Activated T-cell treated with anti-CD3 and anti-CD28 coated beads, Interleukin-2, amount 50 U/mL, for 48 hours (primary cell): ENCODE results near the gene LRRC26.
"Not testable (repeated sequence)": the region's sequence is repeated elsewhere in the genome, so short reads cannot be mapped to it uniquely, and the experiment has no call there.

Experiments used
- DNase-seq, 2 experiments: peaks; one replicate each; pipeline ENCODE4 v3.0.0-alpha.2; 2020

The LRRC26 gene

DNA sequence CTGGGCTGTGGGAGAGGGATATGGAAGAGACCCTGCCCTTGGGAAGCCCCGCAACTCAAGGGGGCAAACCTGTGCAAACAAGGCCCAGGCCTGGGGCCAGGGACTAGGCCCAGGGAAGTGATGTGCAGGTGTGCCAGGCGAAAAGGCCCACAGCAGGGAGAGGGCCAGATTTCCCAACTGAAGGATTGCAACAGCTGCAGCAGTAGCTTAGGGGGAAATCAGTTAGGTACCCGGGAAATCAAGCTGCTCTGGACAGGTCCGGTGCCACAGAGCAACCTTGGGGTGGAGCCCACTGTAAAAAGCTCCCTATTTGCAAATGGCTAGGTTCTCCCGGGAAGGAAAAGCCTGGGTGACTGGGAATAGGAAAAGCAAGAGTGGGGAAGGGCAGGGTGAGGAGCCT is 20.5 kb downstream of the LRRC26 start:
- DNase-seq, result no peak

- no peak for DNase-seq
Observed at GRCh38 chr9:137148661-137149060, 21.2 kb downstream of the LRRC26 start.

GRCh38 chr9:137148242-137148641 is 21.6 kb downstream of the LRRC26 start:
- no peak for DNase-seq

- DNase-seq, result no peak
Observed at GRCh38 chr9:137147793-137148160, 22.1 kb downstream of the LRRC26 start.

GRCh38 chr9:137147091-137147792 is 22.6 kb downstream of the LRRC26 start:
- no peak for DNase-seq

- no peak for DNase-seq
Observed at GRCh38 chr9:137146527-137146918, 23.3 kb downstream of the LRRC26 start.

- no peak for DNase-seq
Observed at GRCh38 chr9:137145731-137146526, 23.9 kb downstream of the LRRC26 start.

DNA sequence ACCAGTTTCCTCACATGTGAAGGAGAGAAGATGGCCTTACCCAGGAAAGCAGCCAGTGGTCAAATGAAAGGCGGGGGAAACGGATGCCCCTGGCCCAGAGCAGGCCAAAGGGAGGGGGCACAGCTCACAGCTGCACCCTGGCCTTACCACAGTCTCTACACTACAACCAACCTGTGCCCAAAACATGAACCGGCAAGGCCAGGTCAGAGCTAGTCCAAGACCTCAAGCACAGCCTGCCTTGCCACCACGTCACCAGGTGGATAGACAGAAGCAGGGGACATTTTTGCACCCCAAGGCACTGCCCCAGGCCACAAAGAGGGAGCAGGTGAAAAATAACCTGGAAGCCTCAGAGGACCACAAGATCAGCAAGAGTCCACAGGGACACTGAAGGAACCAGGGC is 26.4 kb downstream of the LRRC26 start:
- DNase-seq, result no peak

DNA sequence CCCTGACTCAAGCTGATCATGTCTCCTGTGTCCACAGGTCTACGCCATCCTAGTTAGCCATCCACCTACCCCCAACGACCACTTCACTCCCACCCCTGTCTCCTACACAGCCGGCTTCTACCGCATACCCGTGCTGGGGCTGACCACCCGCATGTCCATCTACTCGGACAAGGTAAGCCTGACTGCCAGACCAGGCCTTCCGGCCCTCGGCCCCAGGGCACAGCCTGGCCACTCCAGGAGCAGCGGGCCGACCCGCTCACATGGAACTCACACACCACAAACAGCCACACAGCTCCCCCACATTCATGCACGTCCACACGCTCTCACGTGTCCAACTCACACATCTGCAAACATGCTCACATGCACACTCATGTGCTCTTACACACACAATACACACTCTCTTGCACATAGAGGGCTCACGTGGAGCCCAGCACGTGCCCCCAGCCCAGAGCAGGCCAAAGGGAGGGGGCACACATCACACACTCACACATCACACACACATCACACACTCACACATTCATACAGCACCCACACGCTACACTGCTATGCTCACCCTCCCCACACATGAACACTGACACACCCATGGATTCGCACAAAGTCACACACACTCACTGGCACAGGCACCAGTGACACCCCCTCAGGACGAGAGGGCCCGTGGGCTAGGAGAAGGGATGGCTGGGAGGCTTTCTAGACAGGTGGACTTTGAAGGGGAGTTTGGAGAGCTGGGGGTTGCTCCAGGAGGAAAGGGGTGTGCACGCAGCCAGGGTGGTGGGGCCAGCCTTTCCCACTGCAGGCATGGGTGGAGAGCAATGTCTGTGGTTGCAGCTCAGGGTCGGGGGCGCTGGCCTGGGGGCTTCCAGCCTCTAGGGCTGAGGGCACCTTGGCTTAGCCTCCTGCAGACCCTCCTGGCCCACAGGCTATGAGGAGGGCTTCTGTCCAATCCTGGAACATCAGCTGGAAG is 27.6 kb downstream of the LRRC26 start:
- DNase-seq, result no peak

DNA sequence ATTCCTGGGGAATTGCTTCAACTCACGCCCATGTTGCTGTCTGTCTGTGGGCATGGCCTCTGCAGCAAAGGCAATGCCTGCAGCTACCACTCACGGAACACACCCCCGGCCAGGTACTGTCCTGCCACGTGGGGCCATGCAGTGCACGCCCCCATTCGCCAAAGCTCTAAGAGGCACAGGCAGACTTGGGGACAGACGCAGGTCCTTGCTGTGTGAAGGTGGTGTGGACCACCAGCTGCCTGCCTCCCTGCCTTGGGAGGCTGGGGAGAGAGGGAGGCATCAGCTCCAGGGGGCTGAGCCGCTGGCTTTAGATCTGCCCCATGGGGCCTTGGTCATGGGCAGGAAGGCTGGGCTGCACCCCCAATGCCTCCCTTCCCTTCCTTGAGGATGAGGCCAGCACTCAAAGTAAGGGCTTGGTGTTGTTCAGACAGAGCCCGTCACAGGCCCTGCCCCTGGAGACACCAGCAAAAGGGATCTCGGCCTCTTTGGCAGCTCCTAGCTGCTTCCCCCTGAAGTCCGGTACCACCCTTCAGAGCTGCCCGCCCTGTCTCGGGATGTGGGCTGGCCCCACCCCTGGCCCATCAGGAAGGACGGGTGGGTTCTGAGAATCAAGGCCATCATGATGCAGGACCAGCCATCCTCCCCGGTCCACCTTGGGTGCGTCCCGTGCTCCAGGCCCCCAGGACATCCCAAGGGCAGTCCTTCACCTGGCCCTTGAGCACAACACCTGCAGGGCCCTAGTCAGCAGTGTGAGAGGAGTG is 28.6 kb downstream of the LRRC26 start:
- no peak for DNase-seq

DNA sequence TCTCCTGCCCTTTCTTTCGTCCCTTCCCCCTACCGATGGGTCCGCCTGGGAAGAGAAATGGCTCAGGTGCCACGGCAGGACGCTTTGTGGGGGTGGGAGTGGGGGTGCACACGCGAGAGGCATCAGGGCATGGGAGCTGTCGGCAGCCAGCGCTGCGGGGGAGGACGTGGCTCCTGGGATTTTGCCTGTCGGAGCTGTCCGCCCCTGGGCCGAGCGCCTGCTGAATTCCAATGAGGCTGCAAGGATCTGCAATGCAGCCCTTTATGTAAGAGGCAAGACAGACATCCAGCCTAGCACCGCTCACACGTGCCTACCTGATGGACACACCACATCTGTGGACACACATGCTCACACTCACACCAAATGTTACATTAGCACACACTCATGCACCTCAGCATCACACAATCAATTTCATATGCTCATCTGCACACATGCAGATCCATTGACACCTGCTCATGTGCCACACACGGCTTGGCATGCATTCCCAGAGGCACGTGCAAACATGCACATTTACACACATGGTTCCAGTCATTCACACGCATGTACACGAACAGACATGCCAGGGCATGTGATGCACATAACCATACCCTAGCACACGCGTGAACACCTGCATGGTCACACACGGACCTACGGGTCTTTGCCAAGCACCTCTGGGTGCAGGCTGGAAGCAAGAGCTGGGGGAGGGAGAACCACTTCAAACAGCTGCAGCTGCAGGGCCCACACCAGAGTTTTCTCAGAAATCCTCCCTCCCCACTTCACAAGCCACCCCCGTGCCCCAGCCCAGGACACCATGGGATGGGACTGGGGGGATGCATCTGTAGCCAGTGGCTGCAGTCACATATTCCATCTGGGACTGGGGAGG is 29.5 kb downstream of the LRRC26 start:
- DNase-seq, result no peak

DNA sequence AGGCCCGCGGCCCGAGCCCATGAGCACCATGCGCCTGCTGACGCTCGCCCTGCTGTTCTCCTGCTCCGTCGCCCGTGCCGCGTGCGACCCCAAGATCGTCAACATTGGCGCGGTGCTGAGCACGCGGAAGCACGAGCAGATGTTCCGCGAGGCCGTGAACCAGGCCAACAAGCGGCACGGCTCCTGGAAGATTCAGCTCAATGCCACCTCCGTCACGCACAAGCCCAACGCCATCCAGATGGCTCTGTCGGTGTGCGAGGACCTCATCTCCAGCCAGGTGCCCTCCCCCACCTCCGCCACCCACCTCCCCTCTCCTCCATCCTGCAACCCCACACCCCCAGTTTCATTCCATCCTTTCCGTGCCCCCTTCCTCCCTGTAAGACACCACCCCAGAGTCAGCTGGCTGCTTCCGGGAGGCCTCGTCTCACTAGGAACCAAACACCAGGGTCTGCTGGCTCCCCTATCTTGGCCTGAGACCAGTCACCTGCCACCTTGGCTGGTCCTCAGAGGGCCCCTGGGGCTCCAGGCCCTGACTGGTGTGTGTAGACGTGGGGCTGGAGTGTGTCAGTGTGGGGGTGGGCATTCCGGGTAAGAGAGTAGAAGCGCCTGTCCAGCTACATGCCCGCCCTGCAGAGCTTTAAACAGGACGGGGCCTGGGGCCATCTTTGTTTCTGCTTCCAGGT is 30.2 kb downstream of the LRRC26 start:
- DNase-seq, result no peak

- DNase-seq, result no peak
Observed at GRCh38 chr9:137138722-137139467, 31.0 kb downstream of the LRRC26 start, which contains the start of gene GRIN1. Gene GRIN1, plus strand, starts transcription at chr9:137139154. Its CDS starts 333 bp downstream, at chr9:137139487.

DNA sequence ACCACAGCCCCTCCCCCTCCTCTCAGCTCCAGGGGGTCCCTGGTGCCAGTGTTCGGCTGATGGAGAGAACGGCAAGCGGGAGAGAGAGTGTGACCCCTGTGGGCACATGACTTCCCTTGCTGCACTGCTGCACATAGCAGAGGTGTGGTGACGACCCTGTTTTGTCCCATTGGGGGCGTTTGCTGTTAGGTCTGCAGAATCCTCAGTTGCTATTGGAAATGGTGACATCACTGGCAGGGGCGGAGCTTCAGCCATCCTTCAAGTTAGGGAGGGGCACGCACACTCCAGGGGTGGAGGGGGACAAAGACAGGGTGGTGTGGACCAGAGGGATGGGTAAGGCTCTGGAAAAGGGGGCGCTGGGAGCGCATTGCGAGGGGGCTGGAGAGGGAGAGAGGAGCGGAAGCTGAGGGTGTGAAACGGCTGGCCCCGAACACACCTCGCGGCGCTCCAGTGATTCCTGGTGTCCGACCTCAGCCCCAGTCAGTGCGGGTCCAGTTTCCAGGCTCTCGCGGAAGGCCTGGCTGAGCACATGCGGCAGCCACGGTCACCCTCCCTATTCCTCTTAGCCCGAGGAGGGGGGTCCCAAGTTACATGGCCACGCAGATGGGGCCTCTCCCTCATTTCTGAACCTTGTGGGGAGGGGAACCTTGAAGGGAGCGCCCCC is 31.7 kb downstream of the LRRC26 start:
- no peak for DNase-seq

DNA sequence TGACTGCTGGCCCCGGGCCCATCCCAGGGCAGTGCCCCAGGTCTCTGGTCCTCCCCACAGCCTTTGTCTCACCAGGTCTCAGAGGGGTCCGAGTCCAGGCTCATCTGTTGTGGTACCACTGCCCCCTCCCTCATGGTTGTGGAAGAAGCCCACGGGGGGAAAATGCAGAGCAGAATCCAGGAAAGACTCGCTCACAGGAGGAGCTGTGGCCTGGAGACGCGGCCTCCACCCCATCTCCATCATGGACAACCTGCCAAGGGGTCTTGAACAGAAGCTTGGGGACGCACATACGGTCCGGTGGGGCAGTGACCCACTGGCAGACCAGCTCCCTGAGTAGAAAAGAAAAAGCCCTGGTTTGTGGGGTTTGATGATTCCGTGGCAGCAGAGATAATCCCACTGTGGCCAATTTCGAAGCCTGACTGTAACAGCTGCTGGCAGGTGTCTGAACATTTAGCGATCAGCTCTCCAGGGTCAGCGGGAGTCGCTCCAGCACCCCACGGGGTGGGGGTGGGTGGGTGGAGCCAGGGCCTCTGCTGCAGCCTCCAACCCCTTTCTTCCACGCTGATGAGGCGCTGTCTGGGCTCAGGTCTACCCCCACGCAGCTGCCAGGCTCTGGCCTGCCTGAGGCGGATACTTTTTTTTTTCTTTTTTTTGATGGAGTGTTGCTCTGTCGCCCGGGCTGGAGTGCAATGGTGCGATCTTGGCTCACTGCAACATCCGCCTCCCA is 32.8 kb downstream of the LRRC26 start:
- DNase-seq, result no peak

DNA sequence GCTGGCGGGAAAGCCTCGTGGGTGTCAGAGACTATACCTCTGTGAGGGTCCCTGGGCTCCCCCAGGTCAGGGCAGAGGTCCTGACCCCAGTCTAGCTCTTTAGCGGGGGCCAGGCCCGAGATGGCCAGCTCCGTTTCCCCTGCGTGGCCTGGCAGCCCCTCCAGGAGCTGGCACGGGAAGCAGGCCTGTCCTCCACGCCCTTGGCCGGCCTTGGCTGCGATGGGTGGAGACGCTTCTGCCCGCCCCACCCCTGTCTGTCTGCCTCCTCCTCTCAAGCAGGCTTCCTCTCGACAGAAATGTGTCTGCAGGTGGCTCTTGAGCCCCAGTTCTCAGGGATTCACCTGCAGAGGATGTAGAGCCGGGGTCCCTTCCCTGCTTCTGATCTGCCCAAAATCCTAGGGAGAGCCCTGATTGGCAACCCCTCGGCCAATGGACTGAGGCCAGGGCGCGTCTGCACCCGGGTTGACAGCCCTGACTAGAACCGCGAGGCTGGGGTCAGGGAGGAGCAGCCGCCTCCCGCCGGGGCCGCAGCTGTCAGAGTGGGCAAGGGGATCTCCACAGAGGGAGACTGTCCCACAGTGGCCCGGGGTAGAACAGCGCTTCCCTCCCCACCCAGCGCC is 33.5 kb downstream of the LRRC26 start:
- no peak for DNase-seq

- DNase-seq, result not testable (repeated sequence)
Observed at GRCh38 chr9:137135154-137135553, 34.7 kb downstream of the LRRC26 start.

DNA sequence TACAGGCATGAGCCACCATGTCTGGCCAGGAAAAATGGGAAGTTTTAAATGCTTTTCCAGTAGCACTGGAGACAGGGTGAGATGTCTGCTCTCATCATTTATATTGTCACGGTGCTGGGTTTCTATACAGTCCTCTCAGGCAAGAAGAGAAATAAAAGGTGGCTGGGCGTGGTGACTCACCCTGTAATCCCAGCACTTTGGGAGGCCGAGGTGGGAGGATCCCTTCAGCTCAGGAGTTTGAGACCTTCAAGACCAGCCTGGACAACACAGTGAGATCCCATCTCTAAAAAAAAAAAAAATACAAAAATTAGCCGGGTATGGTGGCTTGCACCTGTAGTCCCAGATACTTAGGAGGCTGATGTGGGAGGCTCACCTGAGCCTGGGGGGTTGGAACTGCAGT is 35.7 kb downstream of the LRRC26 start:
- no peak for DNase-seq
